Body of pancreas (tissue), 4 donors: ENCODE data around the gene SMPD3. TPM values are rescaled to one million over a fixed set of nuclear protein-coding genes. Genes with fewer than 3 reads are reported as not detected.

Source experiments
- ATAC-seq: fragments of 150-250 bp; one replicate; pipeline ENCODE4 v1.9.1; 2016
- DNase-seq, 4 donors: peaks; one replicate each; pipeline ENCODE4 v3.0.0-alpha.2; 2019
- H3K27ac ChIP-seq, 4 donors: fragments of 200-600 bp; sonication (generic); 1 replicate in 3 of 4; 2 replicates in 1 of 4; pipeline versions ENCODE4 v1.5.1 to v1.6.1; 2016 to 2019; ENCODE audit warnings: mild to moderate bottlenecking in 1 of 4, mixed read lengths in 1 of 4, moderate library complexity in 1 of 4
- H3K27me3 ChIP-seq, 2 donors: fragments of 200-600 bp; sonication (generic); one replicate each; pipeline ENCODE4 v1.6.0; 2016; ENCODE audit warnings: mild to moderate bottlenecking in 1 of 2
- H3K36me3 ChIP-seq, 2 donors: fragments of 200-600 bp; sonication (generic); replicated peaks in 1 of 2; 2 replicates each; pipeline ENCODE4 v1.5.1; 2016; ENCODE audit warnings: low read depth in 2 of 2; ENCODE audit not compliant: insufficient read depth in 1 of 2
- H3K4me1 ChIP-seq: fragments of 200-600 bp; sonication (generic); one replicate; pipeline ENCODE4 v1.6.0; 2016
- H3K4me3 ChIP-seq, 2 donors: fragments of 200-600 bp; sonication (generic); 1 replicate in 1 of 2; 2 replicates in 1 of 2; pipeline ENCODE4 v1.5.1; 2016 to 2019
- H3K9me3 ChIP-seq, 3 donors: fragments of 200-600 bp; sonication (generic); 1 replicate in 2 of 3; 2 replicates in 1 of 3; pipeline ENCODE4 v1.5.1; 2016
- POLR2A ChIP-seq, 3 donors: fragments of 450-650 bp; IDR thresholded peaks; one replicate each; pipeline ENCODE4 v1.6.1; 2016; ENCODE audit warnings: antibody characterized with exemption in 3 of 3, mild to moderate bottlenecking in 2 of 3
- WGBS, 2 donors: methylation state at CpG; one replicate each; pipeline ENCODE4 v1.1.5; 2017; 5-methylcytosine and 5-hydroxymethylcytosine counted together
- intact Hi-C: fragments of 100-400 bp; cut with DNase I; formaldehyde crosslinking; loops from one replicate; pipeline ENCODE4 v1.15.1; 2023
- total RNA-seq, 2 donors: library from RNA; depleted of rRNA; stranded (reverse); fragments of >200 nt; gene quantifications; one replicate each; pipeline ENCODE4 v1.1.0, GENCODE V29; 2016
- TF ChIP-seq, protein P1 (sequence below), 7 experiments: fragments of 450-650 bp in 4 of 7; fragments of 200-600 bp in 3 of 7; sonication (generic) in 3 of 7; IDR thresholded peaks; one replicate each; pipeline ENCODE4 v1.5.1; 2016 to 2019; ENCODE audit warnings: antibody characterized with exemption in 7 of 7

The SMPD3 gene
- total RNA-seq, 2 donors from 2014 or later, result 1.3 to 4.6 TPM

DNA sequence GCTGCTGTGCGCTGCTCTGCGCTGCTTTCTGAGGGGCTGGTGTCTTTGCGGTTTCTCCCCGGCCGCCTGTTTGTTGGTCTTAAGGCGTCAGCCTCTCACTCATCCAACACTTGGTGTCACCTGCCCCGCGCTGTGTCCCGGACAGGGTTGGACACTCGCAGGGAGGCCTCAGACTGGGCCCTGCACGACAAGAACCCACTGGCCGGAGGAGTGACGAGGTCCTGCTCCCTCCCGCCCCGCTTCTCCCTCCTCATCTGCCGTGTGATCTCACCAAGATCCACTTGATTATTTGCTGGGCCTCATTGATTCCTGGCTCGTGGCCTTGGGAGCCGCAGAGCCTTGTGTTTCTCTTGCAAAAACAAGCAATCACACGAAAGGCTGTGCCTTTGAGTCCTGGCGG is 80.9 kb downstream of the SMPD3 start:
- no peaks in the 10 kb centered on the region for H3K27me3 ChIP-seq
- WGBS, 2 donors, result 70 to 74% methylated on average over 20 of the region's 20 CpGs
- intact Hi-C loops, result no loop called here
- no peak overlapping the region for H3K4me3 ChIP-seq
- no peak for DNase-seq
- H3K27ac ChIP-seq, result no peak overlapping the region
- H3K36me3 ChIP-seq, result no peaks in the 10 kb centered on the region
- ATAC-seq, result no peak
- TF ChIP-seq, protein P1, sequence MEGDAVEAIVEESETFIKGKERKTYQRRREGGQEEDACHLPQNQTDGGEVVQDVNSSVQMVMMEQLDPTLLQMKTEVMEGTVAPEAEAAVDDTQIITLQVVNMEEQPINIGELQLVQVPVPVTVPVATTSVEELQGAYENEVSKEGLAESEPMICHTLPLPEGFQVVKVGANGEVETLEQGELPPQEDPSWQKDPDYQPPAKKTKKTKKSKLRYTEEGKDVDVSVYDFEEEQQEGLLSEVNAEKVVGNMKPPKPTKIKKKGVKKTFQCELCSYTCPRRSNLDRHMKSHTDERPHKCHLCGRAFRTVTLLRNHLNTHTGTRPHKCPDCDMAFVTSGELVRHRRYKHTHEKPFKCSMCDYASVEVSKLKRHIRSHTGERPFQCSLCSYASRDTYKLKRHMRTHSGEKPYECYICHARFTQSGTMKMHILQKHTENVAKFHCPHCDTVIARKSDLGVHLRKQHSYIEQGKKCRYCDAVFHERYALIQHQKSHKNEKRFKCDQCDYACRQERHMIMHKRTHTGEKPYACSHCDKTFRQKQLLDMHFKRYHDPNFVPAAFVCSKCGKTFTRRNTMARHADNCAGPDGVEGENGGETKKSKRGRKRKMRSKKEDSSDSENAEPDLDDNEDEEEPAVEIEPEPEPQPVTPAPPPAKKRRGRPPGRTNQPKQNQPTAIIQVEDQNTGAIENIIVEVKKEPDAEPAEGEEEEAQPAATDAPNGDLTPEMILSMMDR (IDR thresholded peaks at IDR 0.05), result no peak
- TF ChIP-seq POLR2A (IDR thresholded peaks at IDR 0.05), result no peak
- no peaks in the 10 kb centered on the region for H3K9me3 ChIP-seq
- H3K4me1 ChIP-seq, result no peaks in the 10 kb centered on the region

DNA sequence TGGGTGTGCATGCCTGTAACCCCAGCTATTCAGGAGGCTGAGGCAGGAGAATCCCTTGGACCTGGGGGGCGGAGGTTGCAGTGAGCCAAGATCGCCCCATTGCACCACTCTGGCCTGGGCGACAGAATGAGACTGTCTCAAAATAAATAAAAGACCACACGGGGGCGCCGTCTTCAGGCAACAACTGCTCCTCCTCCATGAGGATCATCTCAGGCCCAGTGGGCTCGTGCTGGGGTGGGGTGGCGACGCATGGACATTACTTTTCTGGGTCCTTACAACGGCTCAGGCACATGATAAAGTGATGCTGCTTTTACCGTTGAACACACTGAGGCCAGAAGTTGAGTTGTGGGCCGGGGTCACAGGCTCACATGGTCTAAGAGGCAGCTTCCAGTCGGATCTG is 81.3 kb downstream of the SMPD3 start:
- Histone ChIP-seq H3K27ac (no peak overlapping the region), H3K9me3 (no peaks in the 10 kb centered on the region), H3K4me3 (no peak overlapping the region), H3K27me3 (no peaks in the 10 kb centered on the region), H3K4me1 (no peaks in the 10 kb centered on the region), H3K36me3 (no peaks in the 10 kb centered on the region)
- intact Hi-C loops, result no loop called here
- WGBS, 2 donors, result 46 to 50% methylated on average over 12 to 13 of the region's 13 CpGs
- ATAC-seq (no peak), DNase-seq (peak in 2 of 4 donors; percentile 33 to 53)
- TF ChIP-seq, protein P1 (IDR thresholded peaks at IDR 0.05), result peak in 6 of 7 experiments; percentile 8 to 44 (median 36)
- no peak for TF ChIP-seq POLR2A (IDR thresholded peaks at IDR 0.05)

DNA sequence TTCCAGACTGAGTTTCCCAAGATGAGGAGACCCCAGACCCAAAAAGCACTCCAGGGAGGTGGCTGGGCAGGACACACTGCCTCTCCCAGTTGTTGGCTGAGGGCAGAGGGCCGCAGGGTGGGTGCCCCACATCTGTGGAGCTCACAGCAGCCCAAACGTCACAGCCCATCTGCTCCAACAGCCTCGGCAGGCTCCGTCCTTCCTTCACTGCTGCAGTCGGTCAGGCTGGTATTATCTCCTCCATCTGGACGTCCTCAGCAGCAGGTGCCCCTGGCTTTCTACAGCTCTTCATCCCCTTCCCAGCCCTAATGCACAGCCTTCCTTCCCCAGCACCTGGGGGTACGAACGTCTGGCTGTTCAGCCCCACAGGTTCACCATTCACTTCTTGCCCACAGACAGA is 82.2 kb downstream of the SMPD3 start:
- Histone ChIP-seq H3K36me3 (no peaks in the 10 kb centered on the region), H3K4me3 (no peak overlapping the region), H3K27ac (no peak overlapping the region), H3K4me1 (no peaks in the 10 kb centered on the region), H3K27me3 (no peaks in the 10 kb centered on the region), H3K9me3 (no peaks in the 10 kb centered on the region)
- DNase-seq, result no peak
- no peak for TF ChIP-seq POLR2A (IDR thresholded peaks at IDR 0.05)
- TF ChIP-seq, protein P1 (IDR thresholded peaks at IDR 0.05), result no peak
- WGBS, 2 donors, result 53 to 59% methylated on average over 8 of the region's 8 CpGs
- intact Hi-C loops, result no loop called here
- ATAC-seq, result no peak

DNA sequence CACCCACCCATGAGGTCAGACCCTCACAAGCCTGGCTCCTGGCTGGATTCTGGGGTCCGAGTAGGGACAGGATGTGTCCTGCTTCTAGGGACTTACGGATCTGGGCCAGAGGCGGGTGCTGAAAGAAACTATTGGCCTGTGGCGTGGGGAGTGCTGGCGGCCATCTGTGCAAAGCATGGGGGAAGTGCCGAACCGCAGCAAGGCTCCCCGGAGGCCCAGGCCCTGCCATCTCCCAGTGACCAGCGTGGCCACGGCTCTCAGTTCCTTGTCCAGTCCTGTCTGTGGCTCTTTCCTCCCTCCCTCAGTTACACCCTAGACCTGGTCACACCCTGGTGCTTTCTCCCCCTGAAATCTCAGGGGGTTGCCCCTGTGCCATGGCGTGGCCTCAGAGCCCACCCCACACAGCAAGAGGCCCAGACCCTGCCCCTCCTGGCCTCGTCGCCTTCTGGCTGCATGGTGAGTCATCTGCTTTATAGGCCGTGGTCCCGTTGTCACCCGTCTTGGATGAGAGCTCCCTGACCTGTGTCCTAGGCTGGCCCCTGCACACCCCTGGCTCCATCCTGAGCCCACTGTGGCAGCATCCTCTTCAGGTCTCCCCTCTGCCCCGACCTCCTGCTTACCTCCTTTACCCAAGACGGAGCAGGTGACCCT is 83.0 kb downstream of the SMPD3 start:
- intact Hi-C loops, result no loop called here
- DNase-seq (no peak), ATAC-seq (no peak)
- Histone ChIP-seq H3K27me3 (no peaks in the 10 kb centered on the region), H3K4me1 (no peaks in the 10 kb centered on the region), H3K4me3 (no peak overlapping the region), H3K9me3 (no peaks in the 10 kb centered on the region), H3K27ac (no peak overlapping the region), H3K36me3 (no peaks in the 10 kb centered on the region)
- 54 to 62% methylated on average over 7 to 18 of the region's 18 CpGs for WGBS, 2 donors
- TF ChIP-seq, protein P1 (IDR thresholded peaks at IDR 0.05), result no peak
- no peak for TF ChIP-seq POLR2A (IDR thresholded peaks at IDR 0.05)

DNA sequence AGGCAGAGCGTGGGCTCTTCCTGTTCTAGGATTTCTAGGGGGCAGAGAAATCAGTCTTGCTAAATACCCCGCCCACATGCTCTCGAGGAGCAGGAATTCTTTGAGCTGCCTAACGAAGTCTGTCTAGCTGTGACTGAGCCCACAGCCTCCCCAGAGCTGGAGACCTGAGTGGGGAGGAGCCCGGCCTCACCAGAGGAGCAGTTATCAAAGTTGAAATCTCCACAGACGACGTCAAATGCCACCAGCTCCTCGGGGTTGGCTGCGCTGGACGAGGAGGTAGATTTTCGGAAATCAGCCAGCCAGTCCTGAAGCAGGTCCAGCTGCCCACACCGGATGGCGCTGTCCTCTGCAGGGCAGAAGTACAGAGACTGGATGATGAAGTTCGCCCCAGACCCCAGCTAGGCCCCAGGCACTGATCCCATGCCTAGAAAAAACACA is 83.7 kb downstream of the SMPD3 start:
- DNase-seq, result no peak
- intact Hi-C loops, result no loop called here

More for the DNA sequence above, 83.7 kb downstream of the SMPD3 start:
- Histone ChIP-seq H3K27ac (no peak overlapping the region), H3K4me3 (no peak overlapping the region), H3K9me3 (no peaks in the 10 kb centered on the region), H3K27me3 (no peaks in the 10 kb centered on the region), H3K4me1 (no peaks in the 10 kb centered on the region), H3K36me3 (no peaks in the 10 kb centered on the region)
- 59 to 71% methylated on average over 2 to 14 of the region's 14 CpGs for WGBS, 2 donors
- no peak for TF ChIP-seq POLR2A (IDR thresholded peaks at IDR 0.05)
- TF ChIP-seq, protein P1 (IDR thresholded peaks at IDR 0.05), result no peak
- ATAC-seq, result no peak
